BJ (cell line): ENCODE results near the gene GLUL. TPM values are rescaled to one million over a fixed set of nuclear protein-coding genes. Genes with fewer than 3 reads are reported as not detected.
"Not testable (repeated sequence)": the region's sequence is repeated elsewhere in the genome, so short reads cannot be mapped to it uniquely, and the experiment has no call there.

Experiments
- CTCF ChIA-PET: fragments of 350-600 bp; formaldehyde crosslinking; extraction: SDS; loops from one replicate; lab custom pipeline; 2021; ENCODE audit warnings: antibody characterized with exemption, inconsistent platforms; lab: Yijun Ruan, JAX
- POLR2A ChIA-PET: fragments of 300-600 bp; sonication (Branson Sonifier 250); formaldehyde crosslinking; extraction: SDS; loops from one replicate; lab custom pipeline; 2021; ENCODE audit warnings: antibody characterized with exemption; lab: Charles Lee
- DNase-seq: peaks from one replicate; pipeline ENCODE4 v3.0.0-alpha.2; 2011; ENCODE audit warnings: low read depth
- H3K27me3 ChIP-seq: 2 replicates; pipeline ENCODE4 v1.6.0; 2011; ENCODE audit warnings: low read length; ENCODE audit not compliant: control insufficient read depth, insufficient read depth
- H3K36me3 ChIP-seq: 2 replicates; pipeline ENCODE4 v1.5.1; 2011; ENCODE audit warnings: low read length; ENCODE audit not compliant: control insufficient read depth, insufficient read depth
- H3K4me3 ChIP-seq: 2 replicates; pipeline ENCODE4 v1.5.1; 2011; ENCODE audit warnings: low read depth, mild to moderate bottlenecking, control low read depth, low read length
- CTCF ChIP-seq: IDR thresholded peaks from 2 replicates; pipeline ENCODE4 v1.5.1; 2011; ENCODE audit warnings: low read depth, mild to moderate bottlenecking, control low read depth, inconsistent platforms, low read length, moderate library complexity; ENCODE audit not compliant: insufficient read depth
- polyA plus RNA-seq: library from polyadenylated mRNA; depleted of rRNA; stranded (reverse); fragments of >200 nt; gene quantifications from 2 replicates; pipeline ENCODE4 v1.2.3, GENCODE V29; 2011

The GLUL gene
- polyA plus RNA-seq, 1 experiment = 494 TPM

- CTCF ChIA-PET = no interaction called here
- no peak for DNase-seq
- TF ChIP-seq CTCF = no peak
- H3K27me3 ChIP-seq = no peaks in the 10 kb centered on the region
- peaks cover 31% of the 10 kb centered on the region for H3K36me3 ChIP-seq
- POLR2A ChIA-PET = interaction anchor here (0.5 kb wide), 1 partner anchor 15 kb away, joined by 5 read pairs; no protein-coding TSS in a partner anchor
- no peak overlapping the region for H3K4me3 ChIP-seq
Observed at GRCh38 chr1:182381962-182382819, 9.4 kb downstream of the GLUL start.

- TF ChIP-seq CTCF = no peak
- ChIA-PET CTCF (interaction anchor here (4.3 kb wide), 1 partner anchor 237 kb away, joined by 15 read pairs; no protein-coding TSS in a partner anchor), POLR2A (no interaction called here)
- Histone ChIP-seq H3K4me3 (no peak overlapping the region), H3K27me3 (no peaks in the 10 kb centered on the region), H3K36me3 (peaks cover 14% of the 10 kb centered on the region)
- no peak for DNase-seq
Observed at GRCh38 chr1:182380199-182380598, 11.4 kb downstream of the GLUL start.

GRCh38 chr1:182379781-182380180, 11.8 kb downstream of the GLUL start:
- H3K36me3 ChIP-seq = peaks cover 14% of the 10 kb centered on the region
- POLR2A ChIA-PET, H3K4me3 ChIP-seq, DNase-seq, H3K27me3 ChIP-seq: not testable (repeated sequence)
- CTCF ChIA-PET = interaction anchor here (4.3 kb wide), 1 partner anchor 237 kb away, joined by 15 read pairs; no protein-coding TSS in a partner anchor

GRCh38 chr1:182376936-182377574, 14.5 kb downstream of the GLUL start:
- ChIA-PET CTCF (interaction anchor here (1.0 to 4.3 kb wide), 4 partner anchors 9 to 234 kb away, joined by 3 to 15 read pairs (median 6); no protein-coding TSS in a partner anchor), POLR2A (no interaction called here)
- TF ChIP-seq CTCF = no peak
- no peak for DNase-seq
- Histone ChIP-seq H3K4me3 (no peak overlapping the region), H3K36me3 (no peaks in the 10 kb centered on the region), H3K27me3 (no peaks in the 10 kb centered on the region)

- ChIA-PET POLR2A (no interaction called here), CTCF (no interaction called here)
- H3K36me3 ChIP-seq = no peaks in the 10 kb centered on the region
- H3K27me3 ChIP-seq = no peaks in the 10 kb centered on the region
- H3K4me3 ChIP-seq = no peak overlapping the region
- no peak for TF ChIP-seq CTCF
- no peak for DNase-seq
Observed at GRCh38 chr1:182374101-182374834, 17.3 kb downstream of the GLUL start.
